ENCODE results near the gene SH3BP4.

- no peak for TF ChIP-seq CTCF (conservative IDR thresholded peaks at IDR 0.05; ENCODE audit: low read length)
- TF ChIP-seq EZH2phosphoT487 (IDR thresholded peaks at IDR 0.05; ENCODE audit: borderline replicate concordance, low read depth, low read length) = no peak
These were observed 38.5 kb downstream of the SH3BP4 start for GRCh38 chr2:234990300-234990699.
